Measurements from ENCODE around the gene TTLL6.
A peak's percentile ranks its signal among the peaks of the same experiment; 100 is the strongest.

Gene TTLL6

GRCh38 chr17:48815311-48815710 lies 1.7 kb downstream of the TTLL6 start:
- DNase-seq, result no peak

GRCh38 chr17:48814504-48814903 lies 2.5 kb downstream of the TTLL6 start:
- peak; percentile 66 to 81 (median 75) for DNase-seq

GRCh38 chr17:48812001-48812400 lies 5.0 kb downstream of the TTLL6 start:
- no peak for DNase-seq

GRCh38 chr17:48809182-48809581 lies 7.8 kb downstream of the TTLL6 start:
- no peak for DNase-seq

GRCh38 chr17:48804936-48805411 lies 12.1 kb downstream of the TTLL6 start:
- DNase-seq, result peak; percentile 56 to 75 (median 68)

GRCh38 chr17:48800626-48801217 lies 16.3 kb downstream of the TTLL6 start:
- peak; percentile 21 to 59 (median 48) for DNase-seq

GRCh38 chr17:48799069-48799723 lies 17.8 kb downstream of the TTLL6 start:
- no peak for DNase-seq

GRCh38 chr17:48796163-48796522 lies 20.9 kb downstream of the TTLL6 start:
- peak in 3 of 4 experiments; percentile 20 to 39 (median 32) for DNase-seq

GRCh38 chr17:48795444-48796162 lies 21.4 kb downstream of the TTLL6 start:
- DNase-seq, result no peak

- DNase-seq, result no peak
These were observed 24.8 kb downstream of the TTLL6 start for GRCh38 chr17:48792033-48792798.

- DNase-seq, result peak; percentile 88 to 94 (median 92)
These were observed 25.6 kb downstream of the TTLL6 start for GRCh38 chr17:48791128-48792032.

- no peak for DNase-seq
These were observed 26.4 kb downstream of the TTLL6 start for GRCh38 chr17:48790607-48791127.

GRCh38 chr17:48787828-48788227 lies 29.2 kb downstream of the TTLL6 start:
- DNase-seq, result no peak

- no peak for DNase-seq
These were observed 37.6 kb downstream of the TTLL6 start for GRCh38 chr17:48779421-48779820.

GRCh38 chr17:48776602-48777001 lies 40.4 kb downstream of the TTLL6 start:
- DNase-seq, result no peak

GRCh38 chr17:48773245-48773644 lies 43.8 kb downstream of the TTLL6 start:
- no peak for DNase-seq

- DNase-seq, result peak in 3 of 4 experiments; percentile 27 to 31 (median 28)
These were observed 46.1 kb downstream of the TTLL6 start for GRCh38 chr17:48770954-48771353.

- DNase-seq, result peak; percentile 53 to 79 (median 64)
These were observed 47.9 kb downstream of the TTLL6 start for GRCh38 chr17:48769009-48769675.

GRCh38 chr17:48767263-48767774 lies 49.7 kb downstream of the TTLL6 start:
- DNase-seq, result no peak

- DNase-seq, result no peak
These were observed 55.9 kb downstream of the TTLL6 start for GRCh38 chr17:48761114-48761513.

GRCh38 chr17:48760411-48760810 lies 56.6 kb downstream of the TTLL6 start:
- no peak for DNase-seq
